Renal cortical epithelial cell (primary cell): ENCODE results near the gene RAPGEF4. TPM values are rescaled to one million over a fixed set of nuclear protein-coding genes. Genes with fewer than 3 reads are reported as not detected.
"Not testable (repeated sequence)": the region's sequence is repeated elsewhere in the genome, so short reads cannot be mapped to it uniquely, and the experiment has no call there.

Experiments used
- DNase-seq: peaks from one replicate; pipeline ENCODE4 v3.0.0-alpha.2; 2011; ENCODE audit warnings: low read depth
- total RNA-seq: library from RNA; depleted of rRNA; stranded (reverse); fragments of >200 nt; gene quantifications from 2 replicates; pipeline ENCODE4 v1.2.3, GENCODE V29; 2014

Gene RAPGEF4
- total RNA-seq, 1 donor from 2014 or later = 1.2 TPM

- DNase-seq = no peak
These were observed 38.7 kb downstream of the RAPGEF4 start for GRCh38 chr2:172774302-172774701.

GRCh38 chr2:172775319-172775718 is 39.7 kb downstream of the RAPGEF4 start:
- no peak for DNase-seq

GRCh38 chr2:172777431-172777830 is 41.8 kb downstream of the RAPGEF4 start:
- DNase-seq = no peak

- no peak for DNase-seq
These were observed 47.0 kb downstream of the RAPGEF4 start for GRCh38 chr2:172782506-172783164.

GRCh38 chr2:172783165-172783898 is 47.7 kb downstream of the RAPGEF4 start:
- DNase-seq = peak; percentile 92

DNA sequence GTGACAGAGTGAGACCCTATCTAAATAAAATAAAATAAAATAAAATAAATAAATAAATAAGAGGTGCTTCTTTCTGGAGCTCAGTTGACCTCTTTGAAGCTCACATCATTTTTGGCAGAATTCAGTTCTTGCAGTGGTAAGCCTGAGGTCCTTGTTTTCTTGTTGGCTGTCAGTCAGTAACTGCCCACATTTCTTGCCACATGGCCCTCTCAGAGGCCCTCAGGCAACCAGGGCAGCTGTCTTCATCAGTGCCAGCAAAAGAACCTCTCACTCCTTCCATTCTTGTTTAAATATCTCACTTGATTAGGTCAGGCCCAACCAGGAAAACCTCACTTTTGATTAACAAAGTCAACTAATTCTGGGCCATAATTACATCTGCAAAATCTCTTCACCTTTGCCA is 53.2 kb downstream of the RAPGEF4 start:
- no peak for DNase-seq

DNA sequence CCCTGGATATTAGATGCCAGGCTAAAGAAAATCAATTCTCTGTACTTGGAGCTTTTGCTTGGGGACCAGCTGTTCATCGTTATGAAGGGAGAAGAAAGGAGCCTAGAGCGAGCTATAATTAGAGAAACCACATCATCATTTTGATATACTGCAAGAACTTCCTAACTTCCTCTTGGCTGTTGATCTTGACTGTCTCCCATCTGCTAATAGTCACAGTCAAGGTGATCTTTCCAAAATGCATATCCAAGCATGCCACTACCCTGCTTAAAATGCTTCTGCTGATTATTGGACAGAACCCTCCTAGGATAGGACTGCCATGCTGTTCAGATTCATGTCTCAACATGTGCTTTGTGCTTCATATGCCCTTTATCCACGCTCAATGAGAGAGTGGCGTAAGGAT is 54.8 kb downstream of the RAPGEF4 start:
- DNase-seq = no peak

GRCh38 chr2:172791953-172792352 is 56.3 kb downstream of the RAPGEF4 start:
- no peak for DNase-seq

- peak; percentile 30 for DNase-seq
These were observed 57.1 kb downstream of the RAPGEF4 start for GRCh38 chr2:172792711-172793110.

GRCh38 chr2:172803308-172803707 is 67.7 kb downstream of the RAPGEF4 start:
- DNase-seq = not testable (repeated sequence)

DNA sequence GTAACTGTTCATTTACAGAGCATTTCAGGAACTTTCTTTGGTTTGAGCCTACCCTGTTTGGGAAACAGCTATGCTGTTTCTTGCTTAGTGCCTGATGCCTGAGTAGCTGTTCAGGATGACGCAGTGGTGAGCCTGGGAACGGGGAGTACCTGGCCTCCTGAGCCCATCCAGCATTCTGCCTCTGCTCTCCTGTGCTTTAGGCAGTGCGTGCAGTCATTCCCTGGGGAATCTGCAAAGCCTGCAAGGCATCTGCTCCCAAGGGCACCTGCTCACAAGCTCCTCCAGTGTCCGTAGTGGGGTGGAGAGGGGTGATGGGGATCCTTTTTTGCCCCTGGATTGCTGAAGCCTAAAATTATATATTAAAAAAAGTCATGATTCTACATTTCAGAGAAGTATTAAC is 68.8 kb downstream of the RAPGEF4 start:
- no peak for DNase-seq

DNA sequence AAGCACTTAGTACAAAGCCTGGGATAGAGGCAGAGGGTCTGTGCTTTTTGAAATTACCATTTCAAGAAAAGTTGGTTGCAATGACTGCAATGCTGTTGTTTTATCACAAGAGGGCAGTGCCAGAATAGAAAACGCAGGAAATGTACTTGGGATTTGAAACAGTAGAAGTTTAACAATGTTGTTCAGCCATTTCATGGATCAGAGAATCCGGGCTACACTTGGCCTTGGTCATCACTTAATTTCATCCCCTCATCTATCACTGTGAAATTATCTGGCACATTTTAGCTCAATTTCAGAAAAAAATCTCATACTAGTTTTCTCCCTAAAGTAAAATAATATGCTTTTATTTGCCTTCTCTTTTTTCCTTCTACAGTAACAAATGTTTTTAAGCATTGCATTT is 70.8 kb downstream of the RAPGEF4 start:
- DNase-seq = peak; percentile 68

GRCh38 chr2:172806996-172807395 is 71.4 kb downstream of the RAPGEF4 start:
- no peak for DNase-seq

GRCh38 chr2:172808156-172808555 is 72.5 kb downstream of the RAPGEF4 start:
- no peak for DNase-seq

GRCh38 chr2:172811027-172811426 is 75.4 kb downstream of the RAPGEF4 start:
- no peak for DNase-seq

GRCh38 chr2:172812158-172812744 is 76.6 kb downstream of the RAPGEF4 start:
- DNase-seq = no peak

GRCh38 chr2:172813314-172813888 is 77.8 kb downstream of the RAPGEF4 start:
- DNase-seq = peak; percentile 31

DNA sequence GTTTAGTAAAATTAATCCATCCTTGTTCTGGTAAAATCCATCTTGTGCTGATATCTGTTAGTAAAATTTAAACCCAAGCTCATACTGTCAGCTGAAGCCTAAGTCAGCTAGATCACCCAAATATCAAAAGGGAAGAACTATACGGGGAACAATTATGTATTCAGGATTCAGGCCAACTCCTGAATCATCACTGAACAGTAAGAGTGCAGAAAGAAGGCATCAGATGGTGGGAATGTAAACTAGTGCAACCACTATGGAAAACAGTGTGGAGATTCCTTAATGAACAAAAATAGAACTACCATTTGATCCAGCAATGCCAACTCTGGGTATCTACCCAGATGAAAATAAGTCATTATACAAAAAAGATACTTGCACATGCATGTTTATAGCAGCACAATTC is 81.8 kb downstream of the RAPGEF4 start:
- no peak for DNase-seq

DNA sequence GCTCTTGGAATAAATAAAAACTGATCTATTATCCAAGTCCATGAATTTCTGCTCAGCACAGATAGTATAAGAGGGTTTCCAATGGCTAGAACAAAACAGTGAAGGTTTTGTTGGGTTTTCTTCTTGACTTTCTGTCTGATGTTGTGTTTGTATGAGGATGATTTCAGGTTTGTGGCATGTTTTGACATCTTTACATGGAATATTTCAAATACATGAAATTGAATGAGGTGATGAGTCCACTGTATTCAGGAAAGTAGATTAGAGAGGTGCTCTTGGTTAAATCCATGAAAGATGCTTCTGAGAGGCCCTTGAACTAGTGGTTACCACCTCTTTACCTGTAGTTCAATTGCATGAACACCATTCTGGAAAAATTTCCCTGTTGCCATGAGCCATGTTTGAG is 84.3 kb downstream of the RAPGEF4 start:
- DNase-seq = no peak

DNA sequence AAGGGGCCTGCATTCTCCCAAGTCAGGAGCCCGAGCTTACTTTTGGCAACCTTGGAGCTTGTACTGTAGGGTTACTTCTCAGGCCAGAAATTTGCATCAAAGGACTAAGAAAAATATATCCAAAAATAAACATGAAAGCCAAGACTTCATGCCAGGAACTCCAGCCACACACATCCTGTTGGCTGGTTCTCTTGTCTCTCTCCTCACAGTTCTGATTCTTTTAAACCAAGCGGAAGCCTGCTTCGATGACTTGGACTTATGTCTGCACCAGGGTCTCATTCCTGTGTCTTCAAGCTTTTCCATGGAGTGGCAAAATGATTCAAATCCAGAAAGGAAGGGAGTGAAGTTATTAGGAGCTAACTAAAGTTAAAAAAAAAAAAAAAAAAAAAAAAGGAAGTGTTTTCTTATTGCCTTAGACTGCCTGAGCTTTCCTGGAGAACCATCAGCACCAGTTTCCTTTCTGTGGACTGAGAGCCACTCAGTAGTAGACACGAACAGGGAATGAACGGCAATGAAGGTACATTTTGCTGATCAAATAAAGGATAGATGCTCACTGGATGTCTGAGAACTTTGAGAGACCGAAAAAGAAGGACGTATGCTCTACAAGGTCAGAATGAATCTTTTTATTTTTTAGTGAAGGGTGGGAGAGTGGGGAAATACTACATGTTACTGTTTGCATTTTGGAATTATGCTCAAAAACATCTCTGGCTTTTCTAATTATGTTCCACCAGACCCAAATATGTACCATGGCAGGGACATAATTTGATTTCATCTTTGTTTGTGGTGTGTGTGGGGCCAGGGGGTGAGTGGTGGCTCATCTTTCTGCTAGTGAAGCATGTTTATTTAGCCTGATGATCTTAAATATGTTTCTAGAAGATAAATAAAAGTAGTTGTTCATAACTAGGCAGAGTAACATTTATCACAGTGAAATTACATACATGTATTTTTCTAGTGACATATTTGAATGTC is 86.0 kb downstream of the RAPGEF4 start:
- DNase-seq = no peak

DNA sequence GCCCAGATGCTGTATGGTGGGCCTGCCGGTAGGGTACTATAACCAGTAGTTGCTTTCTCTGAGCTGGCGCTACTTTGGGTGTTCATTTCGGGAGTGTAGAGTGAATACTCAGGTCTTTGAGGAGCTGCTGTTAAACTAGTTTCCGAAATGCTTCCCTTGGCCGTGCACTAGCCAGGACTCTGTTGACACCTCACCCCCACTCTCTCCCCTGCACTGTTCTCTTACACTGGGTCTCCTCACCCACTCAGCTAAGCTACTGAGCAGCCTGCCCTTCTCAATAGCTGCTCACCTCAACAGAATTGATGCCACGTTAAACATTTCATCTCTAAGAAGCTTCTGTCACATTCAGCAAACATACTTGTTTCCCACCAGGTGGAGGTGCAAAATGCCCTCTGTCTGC is 86.9 kb downstream of the RAPGEF4 start:
- no peak for DNase-seq
